Stimulated activated CD4-positive, alpha-beta T cell treated with anti-CD3 and anti-CD28 coated beads, Interleukin-2, amount 100 ng/mL, for 24 hours (primary cell): ENCODE results near the gene EMSY.
"Not testable (repeated sequence)": the region's sequence is repeated elsewhere in the genome, so short reads cannot be mapped to it uniquely, and the experiment has no call there.

ENCODE experiments used
- DNase-seq, 2 donors: peaks; one replicate each; pipeline ENCODE4 v3.0.0-alpha.2; 2020

EMSY gene

DNA sequence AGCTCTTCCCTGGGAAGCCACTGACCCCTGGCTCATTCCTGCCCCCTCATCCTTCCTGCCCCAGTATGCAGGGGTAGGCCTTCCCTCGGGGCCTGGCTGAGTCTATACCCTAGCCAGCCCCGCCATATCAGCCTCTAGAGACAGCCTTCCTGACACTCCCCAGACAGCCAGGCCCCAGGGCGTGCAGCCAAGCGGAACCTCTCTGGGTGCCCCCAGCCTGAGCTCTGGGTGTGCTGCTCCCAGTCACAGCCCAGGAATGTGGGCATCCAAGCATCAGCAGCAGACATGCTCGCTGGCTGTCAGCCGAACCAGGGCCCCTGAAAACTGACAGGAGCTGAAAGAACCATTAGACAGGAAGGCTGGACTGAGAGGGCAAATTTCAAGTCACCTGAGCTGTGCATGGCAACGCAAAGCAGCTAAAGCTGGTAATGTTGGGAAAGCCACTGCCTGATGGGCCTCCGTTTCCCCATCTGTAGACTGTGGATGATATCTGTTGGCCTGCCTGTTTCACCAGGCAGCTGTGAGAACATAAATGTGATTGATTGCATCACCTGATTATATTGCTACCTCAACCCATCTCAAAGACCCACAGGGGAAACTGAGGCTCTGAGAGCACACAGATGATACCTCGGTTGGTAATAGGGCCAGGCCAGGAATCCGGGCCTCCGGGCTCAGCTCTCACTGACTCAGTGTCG, 132.6 kb downstream of the EMSY start:
- no peak for DNase-seq

DNA sequence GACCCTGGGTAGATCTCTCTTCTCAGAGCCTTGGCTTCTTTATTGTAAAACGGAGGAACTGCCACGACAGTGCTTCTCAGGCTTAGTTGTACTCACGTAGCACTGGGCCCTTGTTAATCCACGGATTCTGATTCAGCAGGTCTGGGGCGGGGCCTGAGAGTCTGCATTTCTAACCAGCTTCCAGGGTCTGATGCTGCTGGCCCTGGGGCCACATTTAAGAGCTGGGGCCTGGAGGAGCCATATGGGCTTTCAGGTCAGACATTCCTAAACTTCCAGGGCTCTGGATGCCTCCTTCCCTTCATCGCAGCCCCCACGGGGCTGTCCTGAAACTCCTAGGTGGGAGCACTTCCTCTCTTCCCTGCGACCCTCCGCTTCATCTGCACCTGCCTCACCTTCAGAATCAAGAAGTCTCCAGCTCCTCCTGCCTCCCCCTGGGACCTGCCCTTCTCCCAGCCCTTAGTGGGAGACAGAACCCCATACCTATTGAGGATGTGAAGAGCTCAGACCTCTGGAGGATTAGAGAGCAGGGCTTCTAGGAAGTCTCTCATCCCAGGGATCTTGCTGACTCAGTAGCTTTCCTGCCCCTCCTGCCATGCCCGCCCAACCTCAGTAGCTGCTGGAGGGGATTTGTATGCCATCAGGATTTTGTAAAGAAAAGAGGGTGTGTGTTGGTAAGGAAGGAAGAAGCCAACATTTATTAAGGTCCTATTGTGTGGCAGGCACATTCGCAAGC, 133.3 kb downstream of the EMSY start:
- DNase-seq = no peak

DNA sequence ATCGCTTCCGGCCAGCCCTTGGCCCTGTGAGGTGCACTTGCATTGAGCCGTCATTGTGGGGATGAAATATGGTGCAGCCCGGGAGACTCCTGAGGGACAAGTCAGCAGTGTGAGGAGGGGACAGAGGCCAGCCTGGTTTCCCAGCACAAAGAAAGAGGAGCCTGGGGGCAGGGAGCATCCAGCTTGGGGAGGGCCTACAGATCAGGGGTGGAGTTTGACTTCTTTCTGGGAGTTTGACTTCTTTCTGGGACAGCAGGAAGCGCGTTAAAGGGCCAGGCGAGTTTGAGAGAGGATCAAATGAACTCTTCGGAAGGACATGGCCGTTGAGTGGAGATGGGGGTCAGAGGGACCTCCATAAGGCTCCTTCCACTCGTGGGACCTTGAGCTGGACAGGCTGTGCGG, 133.8 kb downstream of the EMSY start:
- DNase-seq = no peak

DNA sequence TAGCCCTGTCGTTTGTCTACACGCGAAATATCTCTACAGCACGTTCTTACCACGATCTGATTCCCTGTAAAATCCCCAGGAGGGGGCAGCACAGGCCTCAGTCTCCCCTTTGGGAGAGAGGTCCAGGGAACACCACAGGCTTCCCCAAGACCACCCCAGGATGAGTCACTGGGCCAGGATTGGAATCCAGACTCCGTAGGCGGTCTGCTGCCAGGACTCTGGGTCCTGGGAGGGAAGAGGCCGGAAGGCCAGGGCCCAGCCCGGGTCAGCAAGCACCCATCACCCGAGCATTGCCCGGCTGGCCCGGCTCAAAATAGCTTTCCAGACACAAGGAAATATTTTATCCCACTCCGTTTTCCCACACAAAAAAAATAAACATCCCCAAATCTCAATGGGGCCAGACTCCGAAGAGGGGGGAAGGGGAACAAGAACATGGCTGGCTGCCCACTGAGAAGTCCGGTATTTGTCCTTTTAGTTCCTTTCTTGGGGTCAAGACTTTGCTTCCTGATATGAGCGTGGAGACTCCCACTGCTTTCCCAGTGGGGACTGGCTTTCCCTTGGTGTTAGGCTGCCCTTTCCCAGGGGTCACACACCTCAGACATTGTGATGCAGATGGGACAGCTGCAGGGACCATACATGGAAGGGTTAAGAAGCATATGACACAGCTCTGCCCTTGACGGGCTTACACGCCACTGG, 134.4 kb downstream of the EMSY start:
- no peak for DNase-seq

DNA sequence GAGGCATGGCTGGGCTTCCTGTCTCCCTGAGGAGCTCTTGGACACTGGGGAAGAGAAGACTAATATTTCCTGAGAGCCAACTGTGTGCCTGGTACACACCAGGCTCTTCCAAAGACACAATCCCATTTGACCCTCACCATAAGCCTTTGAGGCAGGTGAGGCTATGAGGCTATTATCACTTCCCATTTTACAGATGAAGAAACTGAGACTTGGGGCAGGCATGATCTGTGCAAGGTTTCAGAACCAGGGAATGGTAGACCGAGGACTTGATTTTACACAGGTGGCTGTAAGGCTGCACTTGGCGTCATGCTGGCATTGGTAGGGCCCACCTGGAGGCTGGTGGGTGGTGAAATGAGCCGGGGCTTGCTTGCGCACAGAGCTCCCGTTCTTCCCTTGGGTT, 134.9 kb downstream of the EMSY start:
- no peak for DNase-seq

DNA sequence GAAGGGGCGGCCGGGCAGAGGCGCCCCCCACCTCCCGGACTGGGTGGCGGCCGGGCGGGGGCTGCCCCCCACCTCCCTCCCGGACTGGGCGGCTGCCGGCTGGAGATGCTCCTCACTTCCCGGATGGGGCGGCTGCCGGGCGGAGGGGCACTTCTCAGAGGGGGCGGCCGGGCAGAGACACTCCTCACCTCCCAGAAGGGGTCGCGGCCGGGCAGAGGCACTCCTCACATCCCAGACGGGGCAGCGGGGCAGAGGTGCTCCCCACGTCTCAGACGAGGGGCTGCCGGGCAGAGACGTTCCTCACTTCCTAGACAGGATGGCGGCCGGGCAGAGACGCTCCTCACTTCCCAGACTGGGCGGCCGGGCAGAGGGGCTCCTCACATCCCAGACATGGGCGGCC, 137.7 kb downstream of the EMSY start:
- not testable (repeated sequence) for DNase-seq

DNA sequence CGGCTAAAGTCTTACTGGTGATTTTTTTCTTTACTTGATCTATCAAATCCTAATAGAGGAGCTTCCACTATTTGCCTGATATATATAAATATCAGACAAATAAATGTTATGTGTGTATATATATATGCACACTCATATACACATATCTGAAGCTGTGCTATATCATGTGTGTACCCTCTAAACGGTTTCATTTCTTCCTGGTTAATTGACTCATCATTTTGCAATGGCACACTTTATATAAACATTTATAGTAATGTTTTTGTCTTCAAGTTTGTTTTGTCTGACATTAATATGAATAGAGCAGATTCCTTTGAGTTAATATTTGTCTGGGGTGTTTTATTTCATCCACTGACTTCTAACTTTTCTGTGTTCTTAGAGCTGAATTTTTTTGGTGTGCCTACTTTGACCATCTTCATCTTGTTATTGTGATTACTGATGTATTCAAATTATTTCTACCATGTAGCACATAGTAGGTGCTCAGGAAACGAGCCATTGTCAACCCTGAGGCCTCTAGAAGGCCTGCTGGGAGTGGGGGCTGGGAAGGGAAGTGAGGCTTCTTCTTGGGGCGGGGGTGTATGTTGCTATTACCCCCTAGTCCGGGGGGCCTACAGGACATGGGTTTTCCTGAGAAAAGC, 143.1 kb downstream of the EMSY start:
- no peak for DNase-seq

DNA sequence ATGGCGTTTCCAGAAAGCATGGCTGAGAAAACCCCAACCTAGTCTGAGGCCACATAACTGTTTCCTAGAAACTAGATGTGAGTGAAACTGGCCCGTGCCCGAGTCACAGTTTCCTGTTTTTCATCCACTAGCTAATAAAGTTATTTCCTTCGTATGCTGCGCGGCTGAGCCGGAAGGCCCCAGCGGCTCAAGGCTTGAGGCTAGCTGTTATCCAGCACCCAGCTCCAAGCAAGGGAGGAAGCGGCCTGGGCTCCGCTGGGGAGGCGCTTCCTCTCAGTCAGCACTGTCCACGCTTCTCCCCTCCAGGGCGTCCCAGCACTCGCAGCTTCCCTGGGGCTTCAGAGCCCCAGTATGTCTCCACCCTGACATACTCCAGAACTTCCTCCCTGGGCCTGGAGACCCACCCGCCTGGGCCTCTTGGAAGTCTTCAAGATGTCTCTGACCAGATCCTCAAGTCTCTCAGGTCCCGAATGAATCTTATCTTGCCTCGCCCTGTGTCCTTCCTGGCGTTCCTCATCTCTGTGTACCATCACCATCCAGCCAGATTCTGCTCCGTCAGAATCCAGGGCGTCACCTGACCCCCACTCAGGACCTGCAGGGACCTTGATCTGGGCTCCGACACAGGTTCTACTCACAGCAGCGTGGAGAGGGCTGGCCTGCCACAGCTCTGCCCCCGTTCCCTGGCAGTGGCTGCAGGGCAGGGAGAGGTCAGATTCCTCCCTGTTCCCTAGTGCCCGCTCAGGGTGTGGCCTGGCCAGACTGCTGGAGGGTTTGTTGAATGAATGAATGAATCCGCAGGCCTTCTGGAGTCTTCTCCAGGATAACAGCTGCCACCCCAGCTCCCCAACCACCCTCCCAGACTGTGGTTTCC, 143.9 kb downstream of the EMSY start:
- peak; percentile 49 to 65 for DNase-seq

DNA sequence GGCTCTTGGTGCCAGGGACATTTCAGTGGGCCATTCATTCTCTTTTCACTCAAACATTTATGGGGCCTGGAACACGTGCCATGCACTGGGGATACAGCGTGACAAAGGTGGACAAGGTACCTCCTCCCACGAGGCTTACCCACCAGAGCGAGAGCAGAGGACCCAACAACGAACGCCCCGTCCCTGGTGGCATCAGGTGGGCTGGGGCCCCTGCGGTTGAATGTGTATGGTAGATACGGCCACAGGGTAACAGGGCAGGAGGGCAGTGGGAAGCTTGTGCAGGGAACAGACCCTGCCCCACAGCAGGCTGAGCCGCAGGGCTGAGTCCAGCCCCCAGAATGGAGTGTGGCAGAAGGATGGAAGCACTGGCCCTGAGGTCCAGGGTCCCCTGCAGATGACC, 144.7 kb downstream of the EMSY start:
- no peak for DNase-seq

DNA sequence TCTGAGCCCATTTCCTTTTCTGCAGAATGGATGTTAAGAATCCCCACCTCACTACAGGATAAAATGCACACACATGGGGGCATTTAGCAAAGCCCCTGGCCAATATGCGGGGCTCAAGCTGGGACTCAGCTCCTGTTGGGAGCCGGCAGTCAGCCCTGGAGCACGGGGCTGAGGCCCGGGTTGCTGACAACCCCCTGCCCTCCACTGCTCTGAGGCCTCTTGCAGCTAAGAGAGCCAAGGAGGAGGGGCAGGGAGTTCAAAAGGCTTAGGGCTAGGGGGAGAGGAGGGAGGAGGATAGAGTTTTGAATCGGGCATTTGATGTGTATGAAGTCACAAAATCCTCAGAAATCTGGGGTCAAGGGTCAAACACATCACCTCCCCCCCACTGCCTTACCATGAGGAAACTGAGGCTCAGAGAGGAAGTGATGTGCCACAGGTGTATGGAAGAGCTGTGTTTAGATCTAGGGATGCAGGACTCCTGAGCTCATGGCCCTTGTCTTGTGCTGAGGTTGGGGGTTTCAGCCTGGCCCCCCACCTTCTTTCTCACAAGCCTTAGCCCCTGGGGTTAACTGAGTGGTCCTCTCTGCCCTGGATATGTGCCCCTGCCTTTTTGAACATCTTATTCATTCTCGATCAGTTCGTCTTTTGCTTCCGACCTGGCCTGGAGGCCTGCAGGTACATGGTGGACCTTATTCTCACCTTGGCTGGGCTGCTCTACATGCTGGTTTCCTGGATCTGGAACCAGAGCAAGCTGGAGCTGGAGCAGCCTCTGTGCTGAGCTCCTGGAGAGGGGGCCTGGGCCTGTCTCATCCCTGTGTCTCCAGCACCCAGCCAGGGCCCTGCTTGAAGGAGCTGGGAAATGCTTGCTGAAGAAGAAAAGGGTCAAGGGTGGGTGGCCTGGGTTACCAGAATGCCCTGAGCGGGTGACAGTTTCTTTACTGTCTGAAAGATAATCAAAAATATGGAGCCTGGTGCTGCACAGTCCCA, 145.4 kb downstream of the EMSY start:
- no peak for DNase-seq

DNA sequence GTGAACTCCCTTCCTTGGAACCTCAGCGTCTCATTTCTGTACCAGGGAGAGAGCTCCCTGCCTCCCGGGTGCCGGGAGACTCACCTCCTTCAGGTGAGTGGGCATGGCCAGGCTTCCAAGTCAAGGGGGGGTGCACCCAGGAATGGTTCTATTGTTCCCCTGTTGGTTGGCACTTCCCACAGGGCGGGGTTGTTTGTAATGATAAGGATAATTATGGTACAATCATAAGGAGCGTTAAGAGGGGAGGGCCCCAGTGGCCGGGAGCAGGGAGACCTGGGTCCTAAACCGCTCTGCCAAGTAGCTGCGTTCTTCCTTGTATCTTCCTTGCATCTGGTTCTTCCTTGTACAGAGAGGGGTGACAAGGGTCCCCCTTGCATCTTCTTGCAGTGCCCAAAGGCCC, 146.6 kb downstream of the EMSY start:
- no peak for DNase-seq

DNA sequence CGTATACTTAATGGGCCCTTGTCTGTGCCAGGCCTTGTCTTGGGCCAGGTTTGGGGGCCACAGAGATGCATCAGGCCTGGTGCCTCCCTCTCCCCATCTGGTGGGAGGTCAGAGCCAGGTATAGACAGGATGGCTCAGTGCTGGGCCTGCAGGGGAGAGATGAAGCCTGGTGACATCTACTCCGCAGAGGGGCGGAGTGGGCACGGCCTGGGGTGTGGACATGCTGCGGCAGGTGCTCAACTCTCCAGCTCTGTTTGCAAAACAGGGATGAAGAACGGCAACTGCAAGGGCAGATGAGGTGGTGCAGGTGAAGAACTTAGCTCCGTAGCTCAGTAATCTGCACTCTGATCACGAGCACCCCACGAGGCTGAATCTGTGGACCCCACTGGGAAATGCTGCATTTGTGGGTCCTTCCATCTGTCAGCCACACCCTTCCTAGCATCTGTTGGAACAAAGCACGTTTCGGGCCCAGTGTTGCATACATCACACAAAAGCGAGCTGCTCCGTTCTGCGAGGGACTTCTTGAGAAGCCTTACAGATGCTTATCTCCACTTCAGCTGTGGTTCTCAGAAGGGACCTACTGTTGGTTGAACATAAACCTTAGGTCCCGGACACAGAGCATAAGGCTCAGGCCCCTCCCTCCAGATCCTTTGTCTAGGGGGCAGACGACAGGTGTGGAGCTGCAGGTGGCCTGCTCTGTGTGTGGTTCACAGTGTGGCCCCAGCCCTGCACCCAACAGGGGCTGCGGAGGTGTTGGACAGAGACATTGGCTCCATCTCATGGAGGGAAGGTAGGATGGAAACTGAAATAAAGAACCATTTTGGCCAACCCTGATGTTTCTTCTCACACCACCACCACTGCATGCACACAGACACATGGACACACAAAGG, 147.5 kb downstream of the EMSY start:
- no peak for DNase-seq

DNA sequence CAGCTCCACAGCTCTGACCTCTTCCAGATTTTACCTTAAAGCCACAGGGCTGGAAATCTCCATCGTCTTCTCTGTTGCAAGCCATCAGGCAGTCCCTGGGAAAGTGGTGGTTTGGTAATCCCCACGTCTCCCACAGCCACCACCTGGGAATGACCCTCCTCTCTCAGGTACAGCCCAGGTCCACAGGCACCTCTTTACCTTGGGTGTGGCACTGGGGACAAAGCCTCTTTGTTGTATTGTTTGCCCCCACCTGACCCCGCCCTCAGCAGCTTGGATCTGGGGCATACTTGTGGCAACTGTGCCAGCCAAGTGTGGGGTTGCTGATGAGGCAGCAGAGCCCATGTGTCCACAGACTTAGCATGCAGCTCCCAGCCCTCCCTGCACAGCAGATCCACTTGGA, 148.1 kb downstream of the EMSY start:
- no peak for DNase-seq

DNA sequence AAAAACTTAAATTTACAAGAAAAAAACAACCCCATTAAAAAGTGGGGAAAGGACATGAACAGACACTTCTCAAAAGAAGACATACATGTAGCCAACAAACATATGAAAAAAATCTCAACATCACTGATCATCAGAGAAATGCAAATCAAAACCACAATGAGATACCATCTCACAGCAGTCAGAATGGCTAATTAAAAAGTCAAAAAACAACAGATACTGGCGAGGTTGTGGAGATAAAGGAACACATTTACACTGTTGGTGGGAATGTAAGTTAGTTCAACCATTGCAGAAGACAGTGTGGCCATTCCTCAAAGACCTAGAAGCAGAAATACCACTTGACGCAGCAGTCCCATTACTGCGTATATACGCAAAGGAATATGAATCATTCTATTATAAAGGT, 150.3 kb downstream of the EMSY start:
- DNase-seq = not testable (repeated sequence)

DNA sequence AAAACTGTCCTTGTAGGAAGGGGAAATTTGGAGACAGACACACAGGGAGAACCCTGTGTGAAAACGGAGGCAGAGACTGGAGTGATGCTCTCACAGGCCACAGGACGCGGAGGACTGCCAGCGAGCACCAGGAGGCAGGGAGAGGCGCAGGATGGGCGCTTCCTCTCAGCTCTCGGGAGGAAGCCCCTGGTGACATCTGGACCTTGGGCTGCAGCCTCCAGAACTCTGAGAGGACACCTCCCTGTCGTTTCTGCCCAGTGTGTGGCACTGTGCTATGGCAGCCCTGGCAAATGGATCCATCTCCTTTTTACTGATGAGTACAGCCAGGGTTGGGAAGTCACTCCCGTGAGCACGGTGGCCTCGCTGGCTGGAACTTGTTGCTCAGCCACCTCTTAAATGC, 151.8 kb downstream of the EMSY start:
- DNase-seq = no peak

DNA sequence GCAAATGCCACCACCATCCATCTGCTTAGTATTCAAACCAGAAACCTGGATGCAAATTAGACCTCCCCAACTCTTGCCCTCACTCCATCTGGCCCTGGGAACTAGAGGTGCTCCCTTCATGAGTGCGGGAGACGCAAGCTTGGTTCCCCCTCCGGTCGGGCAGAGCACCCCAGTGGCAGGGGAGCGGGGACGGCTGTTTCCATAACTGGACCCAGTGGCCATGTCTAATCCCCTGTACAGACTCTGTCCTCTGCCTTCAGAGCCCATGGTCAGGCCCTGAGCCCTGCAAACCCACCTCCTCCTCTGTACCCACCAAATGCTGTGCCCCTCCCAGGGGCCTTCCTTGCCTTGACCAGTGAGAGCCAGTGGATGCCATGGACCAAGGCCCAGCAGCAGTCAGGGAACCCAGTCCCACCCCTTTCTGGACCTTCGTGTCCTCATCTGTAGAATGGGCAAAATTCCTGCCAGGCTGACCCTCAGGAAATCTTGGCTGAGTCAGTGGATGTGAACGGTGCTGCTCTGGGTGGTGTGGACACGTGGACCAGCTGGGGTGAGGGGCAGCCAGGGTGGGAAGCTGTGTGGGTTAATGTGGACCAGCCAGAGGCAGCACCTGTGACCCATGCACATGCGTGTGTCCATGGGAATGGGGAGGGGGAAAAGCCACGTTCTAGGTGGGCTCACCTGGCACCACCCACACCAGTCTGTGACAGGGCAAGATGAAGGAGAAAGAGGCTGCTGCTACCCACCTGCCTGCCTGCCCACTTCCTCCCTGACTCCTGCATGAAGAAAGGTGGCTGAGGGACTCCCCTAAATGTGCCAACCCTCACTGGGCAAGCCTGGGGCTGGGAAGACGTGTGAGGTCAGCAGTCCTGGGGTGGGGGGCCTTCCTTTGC, 153.0 kb downstream of the EMSY start:
- DNase-seq = no peak

DNA sequence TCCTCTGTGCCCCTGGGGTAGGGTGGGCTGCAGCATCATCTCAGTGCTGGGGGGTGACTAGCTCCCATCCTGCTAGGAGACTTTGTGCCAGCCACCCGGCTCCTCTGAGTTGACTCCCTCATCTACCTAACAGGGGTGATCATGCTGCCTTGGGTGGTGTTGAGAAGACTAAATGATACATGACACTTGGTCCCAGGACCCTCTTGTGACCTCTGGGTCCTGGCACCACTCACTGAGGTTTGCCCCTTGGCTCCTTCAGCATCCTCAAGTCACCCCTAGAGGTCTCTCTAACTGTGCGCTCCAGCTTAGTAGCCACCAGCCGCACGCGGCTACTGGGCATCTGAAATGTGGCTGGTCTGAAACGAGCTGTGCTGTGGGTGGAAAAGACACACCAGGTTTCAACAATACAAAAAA, 153.6 kb downstream of the EMSY start:
- peak in 1 of 2 donors; percentile 20 for DNase-seq

DNA sequence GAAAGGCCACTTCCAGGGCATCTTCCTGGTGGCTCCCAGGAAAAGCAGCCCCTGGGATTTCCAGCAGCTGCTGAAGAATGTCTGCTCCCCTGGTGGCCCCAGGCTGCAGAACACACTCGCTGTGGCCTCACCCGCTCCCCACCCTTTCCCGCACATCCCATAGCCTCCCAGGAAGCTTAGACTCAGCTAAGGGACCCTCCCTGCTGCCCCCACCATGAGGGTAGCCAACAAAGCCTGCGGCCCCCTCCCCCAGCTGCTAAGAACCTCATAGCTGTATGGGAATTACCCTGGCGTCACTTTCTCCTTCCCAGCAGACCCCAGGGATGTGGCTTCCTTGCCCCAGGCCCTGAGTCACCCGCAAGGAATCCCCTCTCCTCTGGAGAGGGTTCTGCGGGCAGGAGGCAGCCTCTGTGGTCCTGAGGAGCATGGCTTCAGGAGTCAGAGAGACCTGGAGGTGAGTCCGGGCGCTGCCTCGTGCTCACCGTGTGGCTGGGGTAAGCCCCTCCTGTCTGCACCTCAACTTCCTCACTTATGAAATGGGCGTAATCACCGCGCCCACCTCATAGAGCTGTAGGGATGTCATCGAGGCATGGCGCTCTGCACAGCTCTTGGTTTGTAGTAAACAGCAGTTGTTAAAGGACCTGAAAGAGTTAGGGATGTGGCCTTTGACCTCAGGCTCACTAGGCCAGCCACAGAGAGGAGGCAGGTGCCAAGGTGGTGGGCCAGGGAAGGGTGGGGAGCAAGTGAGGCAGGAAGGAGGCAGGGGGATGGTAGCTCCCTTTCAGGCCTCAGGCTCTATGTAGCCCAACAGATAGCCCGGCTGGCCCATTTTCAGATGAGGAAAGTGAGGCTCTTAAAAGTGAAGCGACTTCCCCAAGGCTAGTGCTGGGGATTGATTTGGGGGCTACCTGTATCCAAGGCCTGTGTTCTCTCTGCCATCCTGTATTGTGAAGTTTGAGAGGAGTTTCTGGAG, 154.5 kb downstream of the EMSY start:
- DNase-seq = no peak
